Measurements from ENCODE around the gene RILPL2. TPM values are rescaled to one million over a fixed set of nuclear protein-coding genes. Genes with fewer than 3 reads are reported as not detected.

The RILPL2 gene
- total and polyA plus RNA-seq, 4 donors: 1.8 to 2.1 (median 2.0) TPM

GRCh38 chr12:123399255-123399617 lies 37.2 kb downstream of the RILPL2 start:
- WGBS: 92% methylated on average over 6 of the region's 6 CpGs
- TF ChIP-seq RXRA (IDR thresholded peaks at IDR 0.05) (no peak), RAD21 (IDR thresholded peaks at IDR 0.05) (no peak)
- Histone ChIP-seq H3K9ac (ENCODE audit: low read depth in 1 of 2, low read length in 2 of 2) (no peak overlapping the region), H3K9me3 (ENCODE audit: control insufficient read depth in 4 of 4, low read length in 3 of 4) (no peaks in the 10 kb centered on the region), H3K36me3 (ENCODE audit: control insufficient read depth in 4 of 4, insufficient read depth in 3 of 4, low read depth in 1 of 4, low read length in 3 of 4) (peaks cover 6 to 54% (median 35%) of the 10 kb centered on the region in 4 donors), H3K4me1 (ENCODE audit: control insufficient read depth in 4 of 4, insufficient read depth in 4 of 4, low read length in 3 of 4) (peaks cover 2 to 11% (median 5%) of the 10 kb centered on the region in 4 donors), H3K27ac (ENCODE audit: low read depth in 1 of 2, low read length in 2 of 2) (peak overlapping the region in 1 of 2 donors; percentile 47), H3K4me3 (ENCODE audit: low read depth in 1 of 3, low read length in 3 of 3) (no peak overlapping the region), H3K27me3 (ENCODE audit: control insufficient read depth in 4 of 4, insufficient read depth in 4 of 4, low read length in 3 of 4) (no peaks in the 10 kb centered on the region)
- no peak for DNase-seq (ENCODE audit: low spot score)

DNA sequence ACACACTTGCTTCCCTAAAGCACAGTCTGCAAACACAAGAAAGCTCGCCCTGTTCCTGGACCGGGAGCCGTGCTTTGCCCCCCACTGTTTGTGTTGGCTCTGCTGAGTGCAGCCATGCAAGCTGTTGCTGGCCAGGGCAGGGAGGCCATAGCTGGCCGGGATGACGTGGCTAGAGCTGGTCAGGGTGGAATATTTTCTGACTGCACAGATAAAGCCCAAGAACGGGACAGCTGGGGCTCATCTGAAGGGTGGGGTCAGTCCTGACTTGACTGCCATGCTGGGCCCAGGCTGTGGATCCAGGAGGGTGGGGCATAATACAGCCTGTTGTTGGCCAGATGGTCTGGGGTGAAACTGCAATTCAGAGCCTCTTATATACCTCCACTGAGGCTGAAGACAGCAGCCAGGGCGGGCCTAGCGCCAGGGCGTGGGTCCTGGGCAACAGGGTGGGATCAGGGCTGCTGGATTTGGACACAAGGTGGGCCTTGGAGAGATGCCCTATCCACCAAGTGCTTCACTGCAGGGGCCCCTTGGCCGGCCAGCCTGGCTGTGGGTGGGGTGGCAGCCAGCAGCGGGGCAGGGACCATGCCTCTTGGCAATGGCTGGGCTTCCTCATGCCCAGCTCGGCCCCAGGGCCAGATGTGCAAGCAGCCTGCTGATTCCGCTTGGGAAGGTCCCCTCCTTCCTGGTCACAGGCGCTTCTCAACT lies 37.8 kb downstream of the RILPL2 start:
- Histone ChIP-seq H3K4me1 (ENCODE audit: control insufficient read depth in 4 of 4, insufficient read depth in 4 of 4, low read length in 3 of 4) (peaks cover 2 to 11% (median 5%) of the 10 kb centered on the region in 4 donors), H3K4me3 (ENCODE audit: low read depth in 1 of 3, low read length in 3 of 3) (no peak overlapping the region), H3K9ac (ENCODE audit: low read depth in 1 of 2, low read length in 2 of 2) (no peak overlapping the region), H3K36me3 (ENCODE audit: control insufficient read depth in 4 of 4, insufficient read depth in 3 of 4, low read depth in 1 of 4, low read length in 3 of 4) (peaks cover 5 to 49% (median 29%) of the 10 kb centered on the region in 4 donors), H3K27me3 (ENCODE audit: control insufficient read depth in 4 of 4, insufficient read depth in 4 of 4, low read length in 3 of 4) (no peaks in the 10 kb centered on the region), H3K9me3 (ENCODE audit: control insufficient read depth in 4 of 4, low read length in 3 of 4) (no peaks in the 10 kb centered on the region), H3K27ac (ENCODE audit: low read depth in 1 of 2, low read length in 2 of 2) (peak overlapping the region; percentile 47 to 53)
- no peak for DNase-seq (ENCODE audit: low spot score)
- TF ChIP-seq RXRA (IDR thresholded peaks at IDR 0.05) (peak in 1 of 2 donors; percentile 30), TAF1 (conservative IDR thresholded peaks at IDR 0.05) (no peak), HNF4A (conservative IDR thresholded peaks at IDR 0.05) (peak in 1 of 2 donors; percentile 53), GABPA (IDR thresholded peaks at IDR 0.05 in 1 of 2, conservative IDR thresholded peaks at IDR 0.05 in 1 of 2) (no peak), SP1 (IDR thresholded peaks at IDR 0.05) (peak; percentile 13), YY1 (IDR thresholded peaks at IDR 0.05) (peak; percentile 81), NR2F2 (IDR thresholded peaks at IDR 0.05) (peak; percentile 34), FOXA1 (IDR thresholded peaks at IDR 0.05) (no peak)
- TF ChIP-seq, protein P1, sequence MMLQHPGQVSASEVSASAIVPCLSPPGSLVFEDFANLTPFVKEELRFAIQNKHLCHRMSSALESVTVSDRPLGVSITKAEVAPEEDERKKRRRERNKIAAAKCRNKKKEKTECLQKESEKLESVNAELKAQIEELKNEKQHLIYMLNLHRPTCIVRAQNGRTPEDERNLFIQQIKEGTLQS (IDR thresholded peaks at IDR 0.05): no peak
- WGBS: 66% methylated on average over 14 of the region's 14 CpGs

DNA sequence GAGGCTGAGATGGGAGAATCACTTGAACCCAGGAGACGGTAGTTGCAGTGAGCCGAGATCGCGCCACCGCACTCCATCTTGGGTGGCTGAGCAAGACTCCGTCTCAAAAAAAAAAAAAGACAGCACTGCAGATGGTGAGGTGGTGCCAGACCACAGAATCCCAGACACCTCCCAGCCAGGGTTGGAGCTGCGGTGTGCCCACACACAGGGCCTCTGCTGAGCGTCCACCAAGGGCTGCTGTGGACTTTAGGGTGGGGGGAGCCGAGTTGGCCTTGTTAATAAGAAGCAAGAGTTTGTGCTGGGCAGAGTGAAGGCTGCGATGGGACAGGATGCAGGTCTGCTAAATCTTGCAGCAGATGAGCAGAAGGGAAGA lies 38.3 kb downstream of the RILPL2 start:
- peaks cover 4 to 46% (median 24%) of the 10 kb centered on the region in 4 donors for H3K36me3 ChIP-seq (ENCODE audit: control insufficient read depth in 4 of 4, insufficient read depth in 3 of 4, low read depth in 1 of 4, low read length in 3 of 4)
- no peaks in the 10 kb centered on the region for H3K9me3 ChIP-seq (ENCODE audit: control insufficient read depth in 4 of 4, low read length in 3 of 4)
- H3K4me3 ChIP-seq (ENCODE audit: low read depth in 1 of 3, low read length in 3 of 3): no peak overlapping the region
- no peak for TF ChIP-seq HNF4A (conservative IDR thresholded peaks at IDR 0.05)
- H3K9ac ChIP-seq (ENCODE audit: low read depth in 1 of 2, low read length in 2 of 2): no peak overlapping the region
- H3K27ac ChIP-seq (ENCODE audit: low read depth in 1 of 2, low read length in 2 of 2): peak overlapping the region in 1 of 2 donors; percentile 5
- DNase-seq (ENCODE audit: low spot score): no peak
- peaks cover 2 to 11% (median 5%) of the 10 kb centered on the region in 4 donors for H3K4me1 ChIP-seq (ENCODE audit: control insufficient read depth in 4 of 4, insufficient read depth in 4 of 4, low read length in 3 of 4)
- no peaks in the 10 kb centered on the region for H3K27me3 ChIP-seq (ENCODE audit: control insufficient read depth in 4 of 4, insufficient read depth in 4 of 4, low read length in 3 of 4)
- 92% methylated on average over 10 of the region's 10 CpGs for WGBS

DNA sequence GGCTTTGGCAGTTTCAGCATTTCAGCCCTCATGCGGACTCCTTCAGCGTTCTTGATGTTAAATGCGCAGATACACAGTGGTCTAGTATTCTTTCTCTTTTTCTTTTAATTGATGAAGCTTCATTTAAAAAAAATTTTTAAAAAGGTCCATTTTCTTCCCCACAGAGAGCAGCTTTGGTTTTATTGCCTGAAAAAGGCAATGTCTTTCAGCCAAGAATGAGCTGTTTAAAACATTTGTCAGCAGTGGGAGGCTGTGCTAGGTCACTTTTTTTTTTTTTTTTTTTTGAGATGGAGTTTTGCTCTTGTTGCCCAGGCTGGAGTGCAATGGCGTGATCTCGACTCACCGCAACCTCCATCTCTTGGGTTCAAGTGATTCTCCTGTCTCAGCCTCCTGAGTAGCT lies 39.1 kb downstream of the RILPL2 start:
- H3K9ac ChIP-seq (ENCODE audit: low read depth in 1 of 2, low read length in 2 of 2): no peak overlapping the region

More for the DNA sequence above, 39.1 kb downstream of the RILPL2 start:
- Histone ChIP-seq H3K4me3 (ENCODE audit: low read depth in 1 of 3, low read length in 3 of 3) (no peak overlapping the region), H3K27ac (ENCODE audit: low read depth in 1 of 2, low read length in 2 of 2) (no peak overlapping the region), H3K4me1 (ENCODE audit: control insufficient read depth in 4 of 4, insufficient read depth in 4 of 4, low read length in 3 of 4) (peaks cover 2 to 11% (median 5%) of the 10 kb centered on the region in 4 donors), H3K27me3 (ENCODE audit: control insufficient read depth in 4 of 4, insufficient read depth in 4 of 4, low read length in 3 of 4) (no peaks in the 10 kb centered on the region), H3K9me3 (ENCODE audit: control insufficient read depth in 4 of 4, low read length in 3 of 4) (no peaks in the 10 kb centered on the region), H3K36me3 (ENCODE audit: control insufficient read depth in 4 of 4, insufficient read depth in 3 of 4, low read depth in 1 of 4, low read length in 3 of 4) (peaks cover 4 to 42% (median 24%) of the 10 kb centered on the region in 4 donors)
- WGBS: 99% methylated on average over 6 of the region's 6 CpGs
- TF ChIP-seq RAD21 (IDR thresholded peaks at IDR 0.05): no peak
- no peak for TF ChIP-seq YY1 (IDR thresholded peaks at IDR 0.05)
- no peak for TF ChIP-seq NR2F2 (IDR thresholded peaks at IDR 0.05)
- no peak for TF ChIP-seq MAX (IDR thresholded peaks at IDR 0.05)
- no peak for TF ChIP-seq FOXA1 (IDR thresholded peaks at IDR 0.05)
- TF ChIP-seq SP1 (IDR thresholded peaks at IDR 0.05): no peak
- no peak for TF ChIP-seq RXRA (IDR thresholded peaks at IDR 0.05)
- TF ChIP-seq GABPA (IDR thresholded peaks at IDR 0.05 in 1 of 2, conservative IDR thresholded peaks at IDR 0.05 in 1 of 2): no peak
- TF ChIP-seq, protein P1 (IDR thresholded peaks at IDR 0.05): no peak
- TF ChIP-seq, protein P2, sequence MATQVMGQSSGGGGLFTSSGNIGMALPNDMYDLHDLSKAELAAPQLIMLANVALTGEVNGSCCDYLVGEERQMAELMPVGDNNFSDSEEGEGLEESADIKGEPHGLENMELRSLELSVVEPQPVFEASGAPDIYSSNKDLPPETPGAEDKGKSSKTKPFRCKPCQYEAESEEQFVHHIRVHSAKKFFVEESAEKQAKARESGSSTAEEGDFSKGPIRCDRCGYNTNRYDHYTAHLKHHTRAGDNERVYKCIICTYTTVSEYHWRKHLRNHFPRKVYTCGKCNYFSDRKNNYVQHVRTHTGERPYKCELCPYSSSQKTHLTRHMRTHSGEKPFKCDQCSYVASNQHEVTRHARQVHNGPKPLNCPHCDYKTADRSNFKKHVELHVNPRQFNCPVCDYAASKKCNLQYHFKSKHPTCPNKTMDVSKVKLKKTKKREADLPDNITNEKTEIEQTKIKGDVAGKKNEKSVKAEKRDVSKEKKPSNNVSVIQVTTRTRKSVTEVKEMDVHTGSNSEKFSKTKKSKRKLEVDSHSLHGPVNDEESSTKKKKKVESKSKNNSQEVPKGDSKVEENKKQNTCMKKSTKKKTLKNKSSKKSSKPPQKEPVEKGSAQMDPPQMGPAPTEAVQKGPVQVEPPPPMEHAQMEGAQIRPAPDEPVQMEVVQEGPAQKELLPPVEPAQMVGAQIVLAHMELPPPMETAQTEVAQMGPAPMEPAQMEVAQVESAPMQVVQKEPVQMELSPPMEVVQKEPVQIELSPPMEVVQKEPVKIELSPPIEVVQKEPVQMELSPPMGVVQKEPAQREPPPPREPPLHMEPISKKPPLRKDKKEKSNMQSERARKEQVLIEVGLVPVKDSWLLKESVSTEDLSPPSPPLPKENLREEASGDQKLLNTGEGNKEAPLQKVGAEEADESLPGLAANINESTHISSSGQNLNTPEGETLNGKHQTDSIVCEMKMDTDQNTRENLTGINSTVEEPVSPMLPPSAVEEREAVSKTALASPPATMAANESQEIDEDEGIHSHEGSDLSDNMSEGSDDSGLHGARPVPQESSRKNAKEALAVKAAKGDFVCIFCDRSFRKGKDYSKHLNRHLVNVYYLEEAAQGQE (IDR thresholded peaks at IDR 0.05): no peak
- no peak for TF ChIP-seq TAF1 (conservative IDR thresholded peaks at IDR 0.05)
- TF ChIP-seq JUND (IDR thresholded peaks at IDR 0.05): no peak
- no peak for TF ChIP-seq HNF4G (IDR thresholded peaks at IDR 0.05)
- TF ChIP-seq FOXA2 (IDR thresholded peaks at IDR 0.05): no peak
- no peak for DNase-seq (ENCODE audit: low spot score)
